Stomach (tissue), 9 donors: ENCODE measurements around the gene SLC22A31. TPM values are rescaled to one million over a fixed set of nuclear protein-coding genes. Genes with fewer than 3 reads are reported as not detected.

Experiments
- DNase-seq, 2 donors: peaks; one replicate each; pipeline versions ENCODE4 v3.0.0 to v3.0.0-alpha.2; 2013 to 2019
- H3K27ac ChIP-seq, 5 donors: fragments of 200-600 bp in 4 of 5; sonication (generic) in 4 of 5; one replicate each; pipeline ENCODE4 v1.5.1; 2013 to 2019; ENCODE audit warnings: mild to moderate bottlenecking in 1 of 5, moderate library complexity in 1 of 5
- H3K27me3 ChIP-seq, 3 donors: fragments of 200-600 bp; sonication (generic); one replicate each; pipeline ENCODE4 v1.5.1; 2017 to 2019; ENCODE audit warnings: mixed run types in 1 of 3
- H3K36me3 ChIP-seq, 4 donors: fragments of 200-600 bp; sonication (generic); 1 replicate in 3 of 4; 2 replicates in 1 of 4; pipeline ENCODE4 v1.5.1; 2016 to 2019
- H3K4me1 ChIP-seq, 4 donors: fragments of 200-600 bp; sonication (generic); one replicate each; pipeline ENCODE4 v1.5.1; 2016 to 2019
- H3K4me3 ChIP-seq, 4 donors: fragments of 200-600 bp; sonication (generic) in 3 of 4; one replicate each; pipeline ENCODE4 v1.5.1; 2016 to 2019; ENCODE audit warnings: mild to moderate bottlenecking in 1 of 4
- H3K9me3 ChIP-seq, 4 donors: fragments of 200-600 bp; sonication (generic); one replicate each; pipeline ENCODE4 v1.5.1; 2016 to 2019
- EP300 ChIP-seq: sonication (generic); formaldehyde crosslinking; IDR thresholded peaks from one replicate; pipeline ENCODE4 v1.6.1; 2017; ENCODE audit warnings: antibody characterized with exemption
- POLR2A ChIP-seq, 4 donors: fragments of 450-650 bp; IDR thresholded peaks; one replicate each; pipeline ENCODE4 v1.6.1; 2016; ENCODE audit warnings: antibody characterized with exemption in 4 of 4, control low read depth in 2 of 4, mild to moderate bottlenecking in 1 of 4, moderate library complexity in 1 of 4
- POLR2AphosphoS5 ChIP-seq, 3 donors: sonication (generic); formaldehyde crosslinking; IDR thresholded peaks; one replicate each; pipeline ENCODE4 v1.6.1; 2016; ENCODE audit warnings: antibody characterized with exemption in 3 of 3
- WGBS, 5 donors: extraction: QIAGEN DNeasy Blood & Tissue Kit in 3 of 5; methylation state at CpG; one replicate each; pipeline versions ENCODE4 v1.1.5 to v1.1.7; 2013 to 2018; 5-methylcytosine and 5-hydroxymethylcytosine counted together
- intact Hi-C: fragments of 100-400 bp; cut with DNase I; formaldehyde crosslinking; loops from one replicate; pipeline ENCODE4 v1.15.1; 2023; ENCODE audit warnings: low total_unique reads
- polyA plus RNA-seq, 3 donors: library from polyadenylated mRNA; stranded (reverse); fragments of 200-250 nt; gene quantifications; one replicate each; pipeline ENCODE4 v1.2.3, GENCODE V29; 2013
- total RNA-seq, 5 donors: library from RNA; depleted of rRNA; stranded (reverse); fragments of >200 nt; gene quantifications; one replicate each; pipeline versions ENCODE4 v1.1.0 to v1.2.3, GENCODE V29; 2014 to 2016
- TF ChIP-seq, protein P1 (sequence below), 7 experiments: fragments of 450-650 bp in 4 of 7; fragments of 200-600 bp in 3 of 7; sonication (generic) in 3 of 7; IDR thresholded peaks; one replicate each; pipeline ENCODE4 v1.5.1; 2016 to 2019; ENCODE audit warnings: antibody characterized with exemption in 7 of 7, control low read depth in 2 of 7, mild to moderate bottlenecking in 1 of 7
- donor health status: healthy with polysubstance abuse.
- donor health status: Bipolar disorder and iron deficiency.
- donor health status: healthy.

Gene SLC22A31
- total and polyA plus RNA-seq, 8 donors, result 1.4 to 6.4 (median 2.8) TPM; not detected in 4

DNA sequence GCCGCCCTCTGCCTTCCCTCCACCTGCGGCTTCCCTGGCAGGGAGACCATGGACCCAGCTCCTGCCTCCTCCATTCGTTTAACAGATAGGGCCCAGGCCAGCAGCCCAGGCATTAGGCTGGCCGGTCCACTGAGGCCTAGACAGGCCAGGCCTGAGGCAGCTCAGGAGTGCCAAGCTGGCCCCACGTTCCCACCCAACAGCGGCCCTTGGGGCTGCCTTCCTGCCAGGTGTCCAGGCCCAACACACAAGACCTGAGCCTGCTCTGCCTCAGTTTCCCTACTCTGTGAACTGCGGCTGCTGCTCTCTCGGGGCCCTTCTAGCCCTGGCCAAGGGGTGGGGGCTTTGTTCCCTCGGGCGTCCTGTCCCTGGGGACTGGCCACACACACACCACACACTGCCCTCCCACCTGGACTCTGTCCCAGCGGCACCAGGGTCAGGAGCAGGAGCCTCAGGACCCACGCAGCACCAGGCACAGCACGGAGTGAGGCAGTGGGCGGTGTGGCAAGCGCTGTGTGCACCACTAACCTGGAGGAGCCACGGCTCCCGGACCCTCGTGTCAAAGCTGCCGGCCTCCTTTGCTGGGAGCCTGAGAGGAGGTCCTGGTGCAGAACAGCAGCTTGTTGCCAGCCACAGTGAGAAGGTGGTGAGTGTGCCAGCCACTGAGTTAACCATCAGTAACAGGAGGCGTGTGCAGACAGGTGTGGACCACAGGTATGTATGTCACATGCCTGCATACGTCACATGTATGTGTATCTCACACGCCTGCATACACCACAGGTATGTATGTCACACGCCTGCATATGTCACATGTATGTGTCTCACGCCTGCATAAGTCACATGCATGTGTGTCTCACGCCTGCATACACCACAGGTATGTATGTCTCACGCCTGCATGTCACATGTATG is 43.3 kb downstream of the SLC22A31 start:
- intact Hi-C loops, result no loop called here
- 58 to 73% (median 66%) methylated on average over 18 to 26 of the region's 26 CpGs for WGBS, 5 donors
- Histone ChIP-seq H3K27ac (no peak overlapping the region), H3K36me3 (peaks cover 0 to 12% (median 9%) of the 10 kb centered on the region in 4 donors), H3K9me3 (no peaks in the 10 kb centered on the region), H3K27me3 (peaks cover 0 to 33% (median 13%) of the 10 kb centered on the region in 3 donors), H3K4me1 (peaks cover 15 to 35% (median 26%) of the 10 kb centered on the region in 4 donors), H3K4me3 (no peak overlapping the region)
- DNase-seq, result no peak
- TF ChIP-seq, protein P1, sequence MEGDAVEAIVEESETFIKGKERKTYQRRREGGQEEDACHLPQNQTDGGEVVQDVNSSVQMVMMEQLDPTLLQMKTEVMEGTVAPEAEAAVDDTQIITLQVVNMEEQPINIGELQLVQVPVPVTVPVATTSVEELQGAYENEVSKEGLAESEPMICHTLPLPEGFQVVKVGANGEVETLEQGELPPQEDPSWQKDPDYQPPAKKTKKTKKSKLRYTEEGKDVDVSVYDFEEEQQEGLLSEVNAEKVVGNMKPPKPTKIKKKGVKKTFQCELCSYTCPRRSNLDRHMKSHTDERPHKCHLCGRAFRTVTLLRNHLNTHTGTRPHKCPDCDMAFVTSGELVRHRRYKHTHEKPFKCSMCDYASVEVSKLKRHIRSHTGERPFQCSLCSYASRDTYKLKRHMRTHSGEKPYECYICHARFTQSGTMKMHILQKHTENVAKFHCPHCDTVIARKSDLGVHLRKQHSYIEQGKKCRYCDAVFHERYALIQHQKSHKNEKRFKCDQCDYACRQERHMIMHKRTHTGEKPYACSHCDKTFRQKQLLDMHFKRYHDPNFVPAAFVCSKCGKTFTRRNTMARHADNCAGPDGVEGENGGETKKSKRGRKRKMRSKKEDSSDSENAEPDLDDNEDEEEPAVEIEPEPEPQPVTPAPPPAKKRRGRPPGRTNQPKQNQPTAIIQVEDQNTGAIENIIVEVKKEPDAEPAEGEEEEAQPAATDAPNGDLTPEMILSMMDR (IDR thresholded peaks at IDR 0.05), result no peak
- TF ChIP-seq POLR2A (IDR thresholded peaks at IDR 0.05), result no peak
- TF ChIP-seq EP300, result no peak
- no peak for TF ChIP-seq POLR2AphosphoS5 (IDR thresholded peaks at IDR 0.05)

DNA sequence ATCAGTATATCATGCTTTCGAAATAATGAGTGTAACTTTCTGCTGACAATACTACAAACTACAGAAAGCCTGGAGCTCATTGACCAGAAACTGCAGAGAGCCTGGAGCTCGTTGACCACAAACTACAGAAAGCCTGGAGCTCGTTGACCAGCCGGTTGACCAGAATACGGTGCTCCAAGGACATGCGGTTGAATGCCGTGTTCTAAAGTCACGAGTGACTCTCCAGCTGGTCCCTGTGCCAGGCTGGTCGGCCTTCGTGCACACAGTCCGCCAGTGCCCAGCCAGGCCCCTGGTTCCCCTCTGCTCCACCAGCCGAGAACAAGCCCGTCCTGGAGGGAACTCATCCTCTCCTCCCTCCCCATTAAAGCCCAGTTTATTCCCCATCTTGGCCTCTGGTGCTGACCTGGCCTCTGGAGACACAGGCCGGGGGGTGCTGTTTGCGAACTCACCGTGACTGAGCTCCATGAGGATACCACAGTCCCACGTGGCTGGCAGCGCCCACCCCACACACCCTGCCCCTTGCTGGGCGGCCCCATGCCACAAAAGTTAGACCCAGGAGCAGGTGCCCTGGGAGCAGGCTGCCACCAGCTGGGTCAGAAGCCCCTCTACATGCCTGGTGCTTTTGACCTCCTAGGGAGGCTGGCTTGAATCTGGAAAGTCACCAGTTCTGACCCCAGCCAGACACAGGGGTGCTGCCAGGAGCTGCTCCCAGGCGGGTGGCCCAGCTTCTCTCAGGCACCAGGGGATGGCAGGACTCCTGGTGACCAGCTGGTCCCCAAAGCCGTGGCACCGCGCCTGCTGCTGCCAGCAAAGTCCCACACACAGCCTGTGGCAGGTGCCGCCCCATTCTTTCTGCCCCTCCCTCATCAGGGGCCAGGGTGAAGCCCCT is 44.2 kb downstream of the SLC22A31 start:
- TF ChIP-seq, protein P1 (IDR thresholded peaks at IDR 0.05), result no peak
- TF ChIP-seq POLR2A (IDR thresholded peaks at IDR 0.05) (no peak), EP300 (no peak), POLR2AphosphoS5 (IDR thresholded peaks at IDR 0.05) (no peak)
- Histone ChIP-seq H3K9me3 (no peaks in the 10 kb centered on the region), H3K36me3 (peaks cover 0 to 21% (median 18%) of the 10 kb centered on the region in 4 donors), H3K27ac (peak overlapping the region in 1 of 5 donors; percentile 21), H3K4me1 (peaks cover 15 to 35% (median 26%) of the 10 kb centered on the region in 4 donors), H3K27me3 (peaks cover 0 to 24% (median 10%) of the 10 kb centered on the region in 3 donors), H3K4me3 (no peak overlapping the region)
- intact Hi-C loops, result no loop called here
- 43 to 60% (median 51%) methylated on average over 21 to 24 of the region's 24 CpGs for WGBS, 5 donors
- DNase-seq, result peak in 1 of 2 donors; percentile 32

DNA sequence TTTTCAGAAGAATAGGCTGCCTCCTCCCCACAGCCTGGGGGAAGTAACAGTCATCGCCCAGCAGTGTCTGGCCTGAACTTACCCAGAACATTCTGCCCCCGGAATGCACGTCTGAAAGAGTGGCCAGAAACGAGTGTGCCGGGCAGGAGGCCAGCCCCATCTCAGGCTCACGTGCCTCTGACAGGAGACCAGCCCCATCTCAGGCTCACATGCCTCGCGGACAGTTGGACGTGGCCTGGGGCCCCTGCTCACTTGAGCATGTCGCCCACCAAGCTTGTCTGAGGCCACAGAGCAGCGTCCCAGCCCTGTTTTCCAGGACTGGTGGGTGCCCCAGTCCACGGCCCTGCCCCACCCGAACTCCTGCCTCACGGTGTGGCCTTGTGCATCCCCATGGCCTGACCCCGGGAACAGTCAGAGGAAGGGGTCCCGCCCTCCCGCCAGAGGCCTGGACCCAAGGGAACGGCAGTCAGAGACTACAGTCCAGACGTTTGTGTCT is 45.1 kb downstream of the SLC22A31 start:
- Histone ChIP-seq H3K9me3 (no peaks in the 10 kb centered on the region), H3K36me3 (peaks cover 5 to 30% (median 26%) of the 10 kb centered on the region in 4 donors), H3K4me3 (no peak overlapping the region), H3K4me1 (peaks cover 15 to 35% (median 26%) of the 10 kb centered on the region in 4 donors), H3K27ac (peak overlapping the region in 2 of 5 donors; percentile 7 to 21), H3K27me3 (peaks cover 0 to 15% (median 7%) of the 10 kb centered on the region in 3 donors)
- 20 to 29% (median 25%) methylated on average over 14 to 19 of the region's 19 CpGs for WGBS, 5 donors
- peak; percentile 59 to 76 for DNase-seq
- TF ChIP-seq EP300, result no peak
- TF ChIP-seq POLR2AphosphoS5 (IDR thresholded peaks at IDR 0.05), result peak in 2 of 3 donors; percentile 7 to 70
- intact Hi-C loops, result no loop called here

DNA sequence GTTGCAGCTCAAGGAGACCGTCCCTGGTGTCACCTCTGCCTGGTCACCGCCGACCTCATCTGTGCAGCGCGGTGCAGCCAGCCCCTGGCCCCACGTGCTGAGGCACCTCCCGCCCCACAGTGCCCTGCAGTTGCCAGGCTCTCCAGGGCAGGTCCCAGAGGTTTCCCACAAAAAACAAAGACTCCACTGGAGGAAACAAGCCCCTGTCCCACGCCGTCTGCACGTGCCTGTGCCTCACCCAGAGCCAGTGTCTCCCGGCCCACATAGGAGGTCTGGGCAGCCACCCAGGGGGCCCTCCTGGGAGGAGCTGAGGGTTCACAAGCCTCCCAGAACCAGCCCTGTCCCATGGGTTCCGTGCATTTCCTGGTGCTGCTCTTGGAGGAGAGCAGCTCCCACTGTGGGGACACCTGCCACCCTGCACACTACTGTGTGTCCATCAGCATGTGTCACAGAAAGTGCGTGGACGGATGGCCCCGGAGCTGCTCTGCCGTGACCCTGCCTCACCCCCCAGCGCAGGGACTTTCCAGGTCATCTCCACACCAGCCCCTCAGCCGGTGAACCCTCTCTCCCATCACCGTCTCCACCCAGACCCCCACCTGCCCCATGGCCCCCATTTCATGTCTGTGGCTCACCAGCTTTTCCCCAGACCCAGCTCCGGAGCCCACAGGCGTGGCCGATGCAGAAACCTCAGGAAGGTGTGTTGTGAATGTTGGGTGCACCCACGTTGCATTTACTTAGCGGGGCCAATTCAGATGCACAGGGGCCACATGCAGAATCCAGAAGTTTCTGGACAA is 45.8 kb downstream of the SLC22A31 start:
- Histone ChIP-seq H3K27me3 (peaks cover 0 to 10% (median 2%) of the 10 kb centered on the region in 3 donors), H3K4me1 (peaks cover 15 to 35% (median 26%) of the 10 kb centered on the region in 4 donors), H3K36me3 (peaks cover 12 to 36% (median 32%) of the 10 kb centered on the region in 4 donors), H3K27ac (no peak overlapping the region), H3K9me3 (peaks cover 0 to under 1% (median 0%) of the 10 kb centered on the region in 4 donors), H3K4me3 (no peak overlapping the region)
- TF ChIP-seq, protein P1 (IDR thresholded peaks at IDR 0.05), result no peak
- TF ChIP-seq POLR2A (IDR thresholded peaks at IDR 0.05) (no peak), POLR2AphosphoS5 (IDR thresholded peaks at IDR 0.05) (no peak), EP300 (no peak)
- intact Hi-C loops, result no loop called here
- no peak for DNase-seq
- WGBS, 5 donors, result 50 to 57% (median 54%) methylated on average over 21 to 24 of the region's 24 CpGs
